ENCODE data around the gene IL11.

Gene IL11

GRCh38 chr19:55321466-55322137 is 48.7 kb downstream of the IL11 start:
- DNase-seq, result no peak

- no peak for DNase-seq
Observed at GRCh38 chr19:55320844-55321419, 49.3 kb downstream of the IL11 start.

- DNase-seq, result no peak
Observed at GRCh38 chr19:55319785-55320184, 50.5 kb downstream of the IL11 start.

GRCh38 chr19:55316646-55317045 is 53.6 kb downstream of the IL11 start:
- no peak for DNase-seq

GRCh38 chr19:55315956-55316525 is 54.2 kb downstream of the IL11 start:
- no peak for DNase-seq

- no peak for DNase-seq
Observed at GRCh38 chr19:55314396-55314795, 55.9 kb downstream of the IL11 start.
